Lower lobe of right lung (tissue), 2 donors: Measurements from ENCODE around the gene TAAR9. TPM values are rescaled to one million over a fixed set of nuclear protein-coding genes. Genes with fewer than 3 reads are reported as not detected.
"Not testable (repeated sequence)": the region's sequence is repeated elsewhere in the genome, so short reads cannot be mapped to it uniquely, and the experiment has no call there.

ENCODE experiments used
- ATAC-seq, 2 donors: fragments of 200-7000 bp; cut with Tn5 transposase; one replicate each; pipeline ENCODE4 v1.9.1; 2020 to 2022; ENCODE audit warnings: mild to moderate bottlenecking in 2 of 2, moderate library complexity in 2 of 2
- DNase-seq: peaks from one replicate; pipeline ENCODE4 v3.0.0-alpha.2; 2020
- H3K27ac ChIP-seq: fragments of 200-600 bp; one replicate; pipeline ENCODE4 v1.8.0; 2022
- H3K27me3 ChIP-seq: fragments of 200-600 bp; one replicate; pipeline ENCODE4 v1.8.0; 2022; ENCODE audit warnings: low read depth
- H3K36me3 ChIP-seq: fragments of 200-600 bp; one replicate; pipeline ENCODE4 v1.8.0; 2022; ENCODE audit warnings: mild to moderate bottlenecking
- H3K4me1 ChIP-seq: fragments of 200-600 bp; one replicate; pipeline ENCODE4 v1.8.0; 2022
- H3K4me3 ChIP-seq: fragments of 200-600 bp; one replicate; pipeline ENCODE4 v1.8.0; 2022; ENCODE audit warnings: mild to moderate bottlenecking
- H3K9me3 ChIP-seq: fragments of 200-600 bp; one replicate; pipeline ENCODE4 v1.8.0; 2022
- intact Hi-C: fragments of 100-400 bp; cut with DNase I; formaldehyde crosslinking; loops from one replicate; pipeline ENCODE4 v1.11.0; 2022
- total RNA-seq: library from RNA; stranded (reverse); fragmentation: NEBNext Ultra II Directional; extraction: Animal tissue kit (Norgen Biotek cat#: 25700); gene quantifications from one replicate; pipeline ENCODE4 v1.2.1, GENCODE V29; 2021
- TF ChIP-seq, protein P1 (sequence below): fragments of 200-600 bp; IDR thresholded peaks from one replicate; pipeline ENCODE4 v1.8.0; 2022; ENCODE audit warnings: antibody characterized with exemption, mild to moderate bottlenecking
- donor health status: DM: no; HTN: yes; CAD: no; lungs with severe emphysema.

The TAAR9 gene
- total RNA-seq, 1 donor from 2014 or later: not detected

- H3K4me3 ChIP-seq: no peak overlapping the region
- no peaks in the 10 kb centered on the region for H3K36me3 ChIP-seq
- no peak for ATAC-seq
- H3K9me3 ChIP-seq: no peaks in the 10 kb centered on the region
- H3K27ac ChIP-seq: no peak overlapping the region
- H3K27me3 ChIP-seq: no peaks in the 10 kb centered on the region
- DNase-seq: no peak
- intact Hi-C loops: no loop called here
- TF ChIP-seq, protein P1, sequence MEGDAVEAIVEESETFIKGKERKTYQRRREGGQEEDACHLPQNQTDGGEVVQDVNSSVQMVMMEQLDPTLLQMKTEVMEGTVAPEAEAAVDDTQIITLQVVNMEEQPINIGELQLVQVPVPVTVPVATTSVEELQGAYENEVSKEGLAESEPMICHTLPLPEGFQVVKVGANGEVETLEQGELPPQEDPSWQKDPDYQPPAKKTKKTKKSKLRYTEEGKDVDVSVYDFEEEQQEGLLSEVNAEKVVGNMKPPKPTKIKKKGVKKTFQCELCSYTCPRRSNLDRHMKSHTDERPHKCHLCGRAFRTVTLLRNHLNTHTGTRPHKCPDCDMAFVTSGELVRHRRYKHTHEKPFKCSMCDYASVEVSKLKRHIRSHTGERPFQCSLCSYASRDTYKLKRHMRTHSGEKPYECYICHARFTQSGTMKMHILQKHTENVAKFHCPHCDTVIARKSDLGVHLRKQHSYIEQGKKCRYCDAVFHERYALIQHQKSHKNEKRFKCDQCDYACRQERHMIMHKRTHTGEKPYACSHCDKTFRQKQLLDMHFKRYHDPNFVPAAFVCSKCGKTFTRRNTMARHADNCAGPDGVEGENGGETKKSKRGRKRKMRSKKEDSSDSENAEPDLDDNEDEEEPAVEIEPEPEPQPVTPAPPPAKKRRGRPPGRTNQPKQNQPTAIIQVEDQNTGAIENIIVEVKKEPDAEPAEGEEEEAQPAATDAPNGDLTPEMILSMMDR: no peak
- H3K4me1 ChIP-seq: no peaks in the 10 kb centered on the region
Observed at GRCh38 chr6:132551214-132551613, 13.1 kb downstream of the TAAR9 start.

- intact Hi-C loops: no loop called here
- ATAC-seq: no peak
- no peaks in the 10 kb centered on the region for H3K27me3 ChIP-seq
Observed at GRCh38 chr6:132552372-132552771, 14.3 kb downstream of the TAAR9 start, which contains the start of gene TAAR8. TSS of gene TAAR8 (plus strand) at chr6:132552672. CDS start at chr6:132552693, 21 bp downstream.

GRCh38 chr6:132560087-132560486, 22.0 kb downstream of the TAAR9 start:
- H3K9me3 ChIP-seq, DNase-seq, intact Hi-C loops, H3K27ac ChIP-seq, H3K36me3 ChIP-seq, H3K4me3 ChIP-seq, H3K4me1 ChIP-seq, ATAC-seq, H3K27me3 ChIP-seq: not testable (repeated sequence)

More at GRCh38 chr6:132552372-132552771, 14.3 kb downstream of the TAAR9 start, which contains the start of gene TAAR8:
- Histone ChIP-seq H3K36me3 (no peaks in the 10 kb centered on the region), H3K4me3 (no peak within 1 kb of the TSS), H3K9me3 (no peaks in the 10 kb centered on the region), H3K27ac (no peak within 1 kb of the TSS), H3K4me1 (no peaks in the 10 kb centered on the region)
- no peak for DNase-seq
- TF ChIP-seq, protein P1: no peak

- Histone ChIP-seq H3K36me3 (no peaks in the 10 kb centered on the region), H3K9me3 (no peaks in the 10 kb centered on the region), H3K27me3 (peaks cover 6% of the 10 kb centered on the region), H3K4me1 (no peaks in the 10 kb centered on the region), H3K27ac (no peak overlapping the region), H3K4me3 (no peak overlapping the region)
- TF ChIP-seq, protein P1: no peak
- intact Hi-C loops: no loop called here
- ATAC-seq (no peak), DNase-seq (no peak)
Observed at GRCh38 chr6:132566404-132566803, 28.3 kb downstream of the TAAR9 start.

DNA sequence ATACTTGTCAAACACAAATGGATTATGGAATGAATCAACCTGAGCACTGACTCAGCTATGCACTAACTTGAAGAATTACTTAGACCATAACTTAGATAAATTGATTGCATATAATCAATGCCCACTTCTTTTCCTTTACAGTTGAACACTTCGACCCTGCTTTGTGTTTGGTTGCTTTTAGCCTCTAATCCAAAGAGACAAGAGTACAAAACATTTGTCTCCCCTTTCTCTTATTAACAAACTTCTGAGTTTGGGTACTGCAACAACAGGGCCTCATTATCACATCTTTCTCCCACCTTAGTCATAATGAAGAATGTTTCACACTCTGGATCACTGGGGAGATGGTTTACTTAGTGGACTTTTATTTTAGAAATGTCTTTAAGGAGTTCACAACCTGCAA, 29.5 kb downstream of the TAAR9 start:
- intact Hi-C loops: no loop called here
- no peak overlapping the region for H3K27ac ChIP-seq
- no peaks in the 10 kb centered on the region for H3K36me3 ChIP-seq
- no peak for ATAC-seq
- no peak for DNase-seq
- H3K4me3 ChIP-seq: no peak overlapping the region
- TF ChIP-seq, protein P1: no peak
- peaks cover 6% of the 10 kb centered on the region for H3K27me3 ChIP-seq
- H3K9me3 ChIP-seq: no peaks in the 10 kb centered on the region
- H3K4me1 ChIP-seq: no peaks in the 10 kb centered on the region

- TF ChIP-seq, protein P1: no peak
Observed at GRCh38 chr6:132568611-132569010, 30.5 kb downstream of the TAAR9 start.

More at GRCh38 chr6:132568611-132569010, 30.5 kb downstream of the TAAR9 start:
- Histone ChIP-seq H3K4me3 (no peak overlapping the region), H3K27me3 (peaks cover 6% of the 10 kb centered on the region), H3K4me1 (no peaks in the 10 kb centered on the region), H3K36me3 (no peaks in the 10 kb centered on the region), H3K9me3 (no peaks in the 10 kb centered on the region), H3K27ac (no peak overlapping the region)
- no peak for ATAC-seq
- intact Hi-C loops: no loop called here
- DNase-seq: no peak
